ENCODE results near the gene SCYL1.

DNA sequence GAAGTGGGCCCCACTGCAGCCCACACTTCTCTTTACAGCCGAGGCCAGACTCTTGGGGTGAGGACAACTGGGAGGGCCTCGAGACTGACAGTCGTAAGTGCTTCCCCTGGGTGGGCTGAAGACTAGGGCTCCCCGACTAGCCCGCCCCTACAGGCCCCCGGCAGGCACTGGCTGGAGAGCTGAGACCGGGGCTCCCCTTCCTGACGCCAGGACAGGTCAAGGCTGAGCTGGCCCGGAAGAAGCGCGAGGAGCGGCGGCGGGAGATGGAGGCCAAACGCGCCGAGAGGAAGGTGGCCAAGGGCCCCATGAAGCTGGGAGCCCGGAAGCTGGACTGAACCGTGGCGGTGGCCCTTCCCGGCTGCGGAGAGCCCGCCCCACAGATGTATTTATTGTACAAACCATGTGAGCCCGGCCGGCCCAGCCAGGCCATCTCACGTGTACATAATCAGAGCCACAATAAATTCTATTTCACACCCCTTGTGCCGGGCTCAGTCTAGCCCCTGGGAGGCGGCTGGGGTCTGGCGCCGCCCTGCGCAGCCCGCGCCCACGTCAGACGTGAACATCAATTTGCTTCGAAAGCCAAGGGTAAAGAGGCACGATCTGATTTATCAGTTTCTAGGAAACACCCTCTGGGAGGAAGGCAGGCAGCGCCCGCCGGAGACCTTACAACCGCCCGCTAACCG lies 13.5 kb downstream of the SCYL1 start:
- TF ChIP-seq, protein P1, sequence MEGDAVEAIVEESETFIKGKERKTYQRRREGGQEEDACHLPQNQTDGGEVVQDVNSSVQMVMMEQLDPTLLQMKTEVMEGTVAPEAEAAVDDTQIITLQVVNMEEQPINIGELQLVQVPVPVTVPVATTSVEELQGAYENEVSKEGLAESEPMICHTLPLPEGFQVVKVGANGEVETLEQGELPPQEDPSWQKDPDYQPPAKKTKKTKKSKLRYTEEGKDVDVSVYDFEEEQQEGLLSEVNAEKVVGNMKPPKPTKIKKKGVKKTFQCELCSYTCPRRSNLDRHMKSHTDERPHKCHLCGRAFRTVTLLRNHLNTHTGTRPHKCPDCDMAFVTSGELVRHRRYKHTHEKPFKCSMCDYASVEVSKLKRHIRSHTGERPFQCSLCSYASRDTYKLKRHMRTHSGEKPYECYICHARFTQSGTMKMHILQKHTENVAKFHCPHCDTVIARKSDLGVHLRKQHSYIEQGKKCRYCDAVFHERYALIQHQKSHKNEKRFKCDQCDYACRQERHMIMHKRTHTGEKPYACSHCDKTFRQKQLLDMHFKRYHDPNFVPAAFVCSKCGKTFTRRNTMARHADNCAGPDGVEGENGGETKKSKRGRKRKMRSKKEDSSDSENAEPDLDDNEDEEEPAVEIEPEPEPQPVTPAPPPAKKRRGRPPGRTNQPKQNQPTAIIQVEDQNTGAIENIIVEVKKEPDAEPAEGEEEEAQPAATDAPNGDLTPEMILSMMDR (IDR thresholded peaks at IDR 0.05; ENCODE audit: low read depth, low read length, missing input control): no peak
- TF ChIP-seq GABPA (IDR thresholded peaks at IDR 0.05 in 1 of 2, conservative IDR thresholded peaks at IDR 0.05 in 1 of 2): no peak
- TF ChIP-seq, protein P2, sequence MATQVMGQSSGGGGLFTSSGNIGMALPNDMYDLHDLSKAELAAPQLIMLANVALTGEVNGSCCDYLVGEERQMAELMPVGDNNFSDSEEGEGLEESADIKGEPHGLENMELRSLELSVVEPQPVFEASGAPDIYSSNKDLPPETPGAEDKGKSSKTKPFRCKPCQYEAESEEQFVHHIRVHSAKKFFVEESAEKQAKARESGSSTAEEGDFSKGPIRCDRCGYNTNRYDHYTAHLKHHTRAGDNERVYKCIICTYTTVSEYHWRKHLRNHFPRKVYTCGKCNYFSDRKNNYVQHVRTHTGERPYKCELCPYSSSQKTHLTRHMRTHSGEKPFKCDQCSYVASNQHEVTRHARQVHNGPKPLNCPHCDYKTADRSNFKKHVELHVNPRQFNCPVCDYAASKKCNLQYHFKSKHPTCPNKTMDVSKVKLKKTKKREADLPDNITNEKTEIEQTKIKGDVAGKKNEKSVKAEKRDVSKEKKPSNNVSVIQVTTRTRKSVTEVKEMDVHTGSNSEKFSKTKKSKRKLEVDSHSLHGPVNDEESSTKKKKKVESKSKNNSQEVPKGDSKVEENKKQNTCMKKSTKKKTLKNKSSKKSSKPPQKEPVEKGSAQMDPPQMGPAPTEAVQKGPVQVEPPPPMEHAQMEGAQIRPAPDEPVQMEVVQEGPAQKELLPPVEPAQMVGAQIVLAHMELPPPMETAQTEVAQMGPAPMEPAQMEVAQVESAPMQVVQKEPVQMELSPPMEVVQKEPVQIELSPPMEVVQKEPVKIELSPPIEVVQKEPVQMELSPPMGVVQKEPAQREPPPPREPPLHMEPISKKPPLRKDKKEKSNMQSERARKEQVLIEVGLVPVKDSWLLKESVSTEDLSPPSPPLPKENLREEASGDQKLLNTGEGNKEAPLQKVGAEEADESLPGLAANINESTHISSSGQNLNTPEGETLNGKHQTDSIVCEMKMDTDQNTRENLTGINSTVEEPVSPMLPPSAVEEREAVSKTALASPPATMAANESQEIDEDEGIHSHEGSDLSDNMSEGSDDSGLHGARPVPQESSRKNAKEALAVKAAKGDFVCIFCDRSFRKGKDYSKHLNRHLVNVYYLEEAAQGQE (IDR thresholded peaks at IDR 0.05): no peak
- TF ChIP-seq, protein P3, sequence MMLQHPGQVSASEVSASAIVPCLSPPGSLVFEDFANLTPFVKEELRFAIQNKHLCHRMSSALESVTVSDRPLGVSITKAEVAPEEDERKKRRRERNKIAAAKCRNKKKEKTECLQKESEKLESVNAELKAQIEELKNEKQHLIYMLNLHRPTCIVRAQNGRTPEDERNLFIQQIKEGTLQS (IDR thresholded peaks at IDR 0.05): no peak
- no peak for TF ChIP-seq YY1 (IDR thresholded peaks at IDR 0.05)
- no peak for TF ChIP-seq FOXA1 (IDR thresholded peaks at IDR 0.05)
- TF ChIP-seq TAF1 (conservative IDR thresholded peaks at IDR 0.05): no peak
